ENCODE data around the gene SATL1.

DNA sequence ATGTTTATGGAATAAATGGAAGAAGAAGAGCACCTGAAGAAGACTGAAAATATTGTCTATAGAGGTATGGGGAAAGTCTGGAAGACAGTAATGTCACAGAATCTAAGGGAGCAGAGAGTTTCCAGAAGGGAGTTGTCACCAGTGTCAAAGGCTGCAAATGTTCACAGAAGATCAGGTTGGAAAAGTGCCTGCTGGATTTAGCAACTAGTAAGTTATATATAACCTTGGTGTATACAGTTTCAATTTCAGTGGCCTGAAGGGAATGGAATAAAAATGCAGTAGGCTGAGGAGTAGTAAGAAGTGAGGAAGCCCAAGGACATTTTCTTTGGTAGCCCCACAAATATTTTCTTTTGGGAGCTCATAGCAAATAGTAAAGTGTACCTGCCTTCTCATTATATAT, 107.2 kb downstream of the SATL1 start:
- TF ChIP-seq ZNF134 (CRISPR knock-in tag; conservative IDR thresholded peaks at IDR 0.05), result no peak
- no peak for TF ChIP-seq TCF7L2 (IDR thresholded peaks at IDR 0.05; ENCODE audit: low read depth, low read length)
- TF ChIP-seq DNMT1 (IDR thresholded peaks at IDR 0.05), result no peak
- TF ChIP-seq POLR2AphosphoS2 (IDR thresholded peaks at IDR 0.05; ENCODE audit: low read length), result no peak
- TF ChIP-seq, protein P1, sequence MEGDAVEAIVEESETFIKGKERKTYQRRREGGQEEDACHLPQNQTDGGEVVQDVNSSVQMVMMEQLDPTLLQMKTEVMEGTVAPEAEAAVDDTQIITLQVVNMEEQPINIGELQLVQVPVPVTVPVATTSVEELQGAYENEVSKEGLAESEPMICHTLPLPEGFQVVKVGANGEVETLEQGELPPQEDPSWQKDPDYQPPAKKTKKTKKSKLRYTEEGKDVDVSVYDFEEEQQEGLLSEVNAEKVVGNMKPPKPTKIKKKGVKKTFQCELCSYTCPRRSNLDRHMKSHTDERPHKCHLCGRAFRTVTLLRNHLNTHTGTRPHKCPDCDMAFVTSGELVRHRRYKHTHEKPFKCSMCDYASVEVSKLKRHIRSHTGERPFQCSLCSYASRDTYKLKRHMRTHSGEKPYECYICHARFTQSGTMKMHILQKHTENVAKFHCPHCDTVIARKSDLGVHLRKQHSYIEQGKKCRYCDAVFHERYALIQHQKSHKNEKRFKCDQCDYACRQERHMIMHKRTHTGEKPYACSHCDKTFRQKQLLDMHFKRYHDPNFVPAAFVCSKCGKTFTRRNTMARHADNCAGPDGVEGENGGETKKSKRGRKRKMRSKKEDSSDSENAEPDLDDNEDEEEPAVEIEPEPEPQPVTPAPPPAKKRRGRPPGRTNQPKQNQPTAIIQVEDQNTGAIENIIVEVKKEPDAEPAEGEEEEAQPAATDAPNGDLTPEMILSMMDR (IDR thresholded peaks at IDR 0.05 in 2 of 3, conservative IDR thresholded peaks at IDR 0.05 in 1 of 3; ENCODE audit: insufficient read depth in 2 of 3, low read depth in 1 of 3, low read length in 3 of 3), result no peak
- no peak for TF ChIP-seq SIN3A (IDR thresholded peaks at IDR 0.05; ENCODE audit: borderline replicate concordance in 2 of 2, control insufficient read depth in 1 of 2, low read depth in 2 of 2, low read length in 2 of 2)
- TF ChIP-seq ATF1 (CRISPR knock-in tag; IDR thresholded peaks at IDR 0.05), result no peak
- no peak for TF ChIP-seq ATF1 (tag; IDR thresholded peaks at IDR 0.05)
- no peak for TF ChIP-seq FOXP1 (CRISPR knock-in tag; IDR thresholded peaks at IDR 0.05)
- no peak for TF ChIP-seq RCOR1 (IDR thresholded peaks at IDR 0.05; ENCODE audit: borderline replicate concordance in 1 of 2, low read depth in 2 of 2, low read length in 2 of 2)
- TF ChIP-seq, protein P2, sequence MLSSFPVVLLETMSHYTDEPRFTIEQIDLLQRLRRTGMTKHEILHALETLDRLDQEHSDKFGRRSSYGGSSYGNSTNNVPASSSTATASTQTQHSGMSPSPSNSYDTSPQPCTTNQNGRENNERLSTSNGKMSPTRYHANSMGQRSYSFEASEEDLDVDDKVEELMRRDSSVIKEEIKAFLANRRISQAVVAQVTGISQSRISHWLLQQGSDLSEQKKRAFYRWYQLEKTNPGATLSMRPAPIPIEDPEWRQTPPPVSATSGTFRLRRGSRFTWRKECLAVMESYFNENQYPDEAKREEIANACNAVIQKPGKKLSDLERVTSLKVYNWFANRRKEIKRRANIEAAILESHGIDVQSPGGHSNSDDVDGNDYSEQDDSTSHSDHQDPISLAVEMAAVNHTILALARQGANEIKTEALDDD (IDR thresholded peaks at IDR 0.05), result no peak

All from K562 (cell line).